ENCODE results near the gene NCOA7. TPM values are rescaled to one million over a fixed set of nuclear protein-coding genes. Genes with fewer than 3 reads are reported as not detected.
"Not testable (repeated sequence)": the region's sequence is repeated elsewhere in the genome, so short reads cannot be mapped to it uniquely, and the experiment has no call there.

The NCOA7 gene
- total RNA-seq, 1 donor from 2014 or later = 41.9 TPM

DNA sequence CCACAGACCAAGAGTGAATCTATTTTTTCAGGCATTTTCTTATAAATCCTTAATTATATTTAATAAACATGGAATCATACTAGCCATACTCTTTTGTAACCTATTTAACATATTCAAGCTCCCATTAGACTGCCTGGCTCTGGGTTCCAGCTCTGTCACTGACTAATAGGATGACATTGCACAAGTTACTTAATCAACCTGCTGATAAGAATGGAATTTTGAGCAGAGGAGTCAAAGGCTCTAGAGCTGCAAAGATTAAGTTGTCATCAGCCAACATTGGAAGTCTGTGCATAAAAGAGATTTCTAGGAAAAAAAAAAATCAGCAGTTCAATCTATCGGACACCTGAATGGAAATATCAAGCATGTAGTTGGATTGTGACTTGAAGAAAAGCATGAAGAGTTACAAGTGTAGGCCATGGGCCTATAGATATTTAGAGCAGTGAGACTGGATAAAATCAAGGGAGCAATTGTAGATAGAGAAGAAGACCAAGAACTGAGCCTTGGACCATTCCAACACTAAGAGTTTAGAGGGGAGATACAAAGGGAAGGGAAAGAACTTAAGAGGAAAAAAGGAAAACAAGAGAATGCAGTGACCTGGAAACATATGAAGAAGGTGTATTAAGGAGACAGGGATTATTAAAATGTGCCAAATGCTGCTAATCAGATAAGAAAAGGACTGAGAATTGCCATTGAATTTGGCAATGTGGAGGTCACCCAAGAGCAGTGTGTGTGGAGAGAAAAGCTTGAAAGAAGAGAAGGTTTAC, 154.8 kb downstream of the NCOA7 start:
- DNase-seq (ENCODE audit: low spot score) = no peak

DNA sequence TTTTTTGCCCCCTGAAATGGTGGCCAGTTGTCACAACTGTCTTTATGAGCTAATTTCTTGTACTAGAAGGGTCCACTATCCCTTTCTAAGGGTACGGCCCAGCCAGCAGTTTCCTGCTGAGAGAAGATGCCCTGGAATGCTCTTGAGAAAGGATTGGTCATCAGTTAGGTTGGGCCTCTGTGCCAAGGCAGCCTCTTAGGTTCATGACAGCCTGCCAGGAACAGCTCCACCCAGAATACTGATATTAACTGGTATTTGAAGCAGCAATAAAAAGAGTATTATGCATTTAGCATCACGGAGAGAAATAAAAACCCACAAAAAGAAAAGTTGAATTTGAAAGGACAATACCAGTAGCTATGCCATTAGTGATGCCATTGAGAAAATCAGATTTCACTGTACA, 156.9 kb downstream of the NCOA7 start:
- peak; percentile 44 for DNase-seq (ENCODE audit: low spot score)

DNA sequence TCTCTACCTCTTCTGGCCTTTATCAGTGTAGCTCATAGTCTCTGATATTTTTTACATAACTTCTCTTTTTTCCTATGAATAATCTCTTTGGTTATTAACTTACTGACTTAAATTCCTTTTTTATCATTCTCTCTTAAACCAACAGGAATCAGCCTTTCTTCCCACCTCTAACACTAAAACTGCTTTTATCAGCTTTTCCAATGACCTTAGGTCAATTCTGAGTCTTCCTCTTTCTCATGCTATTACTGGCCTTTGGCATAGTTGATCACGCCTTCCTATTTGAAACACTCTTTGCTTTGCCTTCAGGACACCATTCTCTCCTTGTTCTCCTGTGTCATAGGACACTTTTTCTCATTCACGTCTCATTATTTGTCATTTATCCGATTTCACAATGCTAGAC, 157.7 kb downstream of the NCOA7 start:
- DNase-seq (ENCODE audit: low spot score) = no peak

DNA sequence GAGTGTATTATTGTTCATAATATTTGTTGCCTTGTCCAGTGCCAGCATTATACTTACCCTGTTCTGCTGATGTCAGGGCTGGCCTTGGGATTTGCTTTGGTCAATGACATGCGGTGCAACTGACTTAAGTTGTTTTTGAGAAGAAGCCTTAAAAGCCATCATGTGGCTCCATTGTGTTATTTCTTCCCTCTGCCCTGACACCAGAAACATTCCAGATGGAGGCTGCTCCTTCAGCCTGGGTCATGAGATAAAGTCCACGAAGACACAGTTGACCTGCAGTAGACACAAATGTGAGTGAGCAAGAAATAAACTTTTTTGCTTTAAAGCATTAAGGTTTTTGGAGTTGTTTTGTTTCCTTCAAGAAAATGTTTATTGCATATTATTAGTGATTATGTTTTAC, 158.3 kb downstream of the NCOA7 start:
- DNase-seq (ENCODE audit: low spot score) = no peak

DNA sequence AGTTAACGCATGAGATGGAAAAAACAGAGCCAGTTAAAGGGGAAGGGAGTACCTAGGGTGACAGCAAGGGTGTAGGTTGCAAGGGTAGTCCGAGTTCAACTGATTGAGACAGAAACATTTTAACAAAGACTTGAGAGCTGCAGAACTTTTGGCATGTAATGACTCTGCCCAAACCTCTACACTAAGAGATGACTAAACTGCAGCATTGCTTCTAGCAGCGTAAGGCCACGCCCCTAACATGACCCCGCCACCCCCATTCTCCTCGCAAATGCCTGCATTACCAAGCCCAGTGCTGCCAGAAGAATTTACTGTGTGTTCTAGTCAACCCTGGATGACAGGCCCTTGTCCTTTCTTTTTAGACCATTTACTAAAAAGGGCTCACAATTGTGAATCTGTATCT, 159.5 kb downstream of the NCOA7 start:
- DNase-seq (ENCODE audit: low spot score) = no peak

DNA sequence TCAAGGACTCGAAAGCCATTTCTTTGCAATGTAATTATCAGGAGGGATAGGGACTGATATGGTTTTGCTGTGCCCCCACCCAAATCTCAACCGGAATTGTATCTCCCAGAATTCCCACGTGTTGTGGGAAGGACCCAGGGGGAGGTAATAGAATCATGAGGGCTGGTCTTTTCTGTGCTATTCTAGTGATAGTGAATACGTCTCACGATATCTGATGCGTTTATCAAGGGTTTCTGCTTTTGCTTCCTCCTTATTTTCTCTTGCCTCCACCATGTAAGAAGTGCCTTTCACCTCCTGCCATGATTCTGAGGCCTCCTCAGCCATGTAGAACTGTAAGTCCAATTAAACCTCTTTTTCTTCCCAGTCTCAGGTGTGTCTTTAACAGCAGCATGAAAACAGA, 160.0 kb downstream of the NCOA7 start:
- DNase-seq (ENCODE audit: low spot score) = not testable (repeated sequence)

DNA sequence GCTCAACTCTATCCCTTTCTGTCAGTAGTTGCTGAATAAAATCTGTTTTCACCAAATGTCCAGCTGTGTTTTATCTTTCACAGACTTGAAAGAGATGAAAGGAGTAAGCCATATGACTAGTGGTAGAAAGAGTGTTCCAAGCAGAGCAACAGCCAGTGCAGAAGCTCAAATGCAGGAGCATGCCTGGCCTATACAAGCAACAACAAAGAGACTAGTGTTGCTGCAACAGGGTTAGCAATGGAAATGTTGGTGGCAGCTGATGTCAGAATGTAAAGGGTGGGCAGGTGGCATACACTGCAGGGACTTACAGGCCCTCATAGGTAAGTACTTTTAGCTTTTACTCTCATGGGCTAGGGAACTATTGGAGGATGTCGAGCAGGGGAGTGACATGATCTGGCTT, 160.6 kb downstream of the NCOA7 start:
- no peak for DNase-seq (ENCODE audit: low spot score)

DNA sequence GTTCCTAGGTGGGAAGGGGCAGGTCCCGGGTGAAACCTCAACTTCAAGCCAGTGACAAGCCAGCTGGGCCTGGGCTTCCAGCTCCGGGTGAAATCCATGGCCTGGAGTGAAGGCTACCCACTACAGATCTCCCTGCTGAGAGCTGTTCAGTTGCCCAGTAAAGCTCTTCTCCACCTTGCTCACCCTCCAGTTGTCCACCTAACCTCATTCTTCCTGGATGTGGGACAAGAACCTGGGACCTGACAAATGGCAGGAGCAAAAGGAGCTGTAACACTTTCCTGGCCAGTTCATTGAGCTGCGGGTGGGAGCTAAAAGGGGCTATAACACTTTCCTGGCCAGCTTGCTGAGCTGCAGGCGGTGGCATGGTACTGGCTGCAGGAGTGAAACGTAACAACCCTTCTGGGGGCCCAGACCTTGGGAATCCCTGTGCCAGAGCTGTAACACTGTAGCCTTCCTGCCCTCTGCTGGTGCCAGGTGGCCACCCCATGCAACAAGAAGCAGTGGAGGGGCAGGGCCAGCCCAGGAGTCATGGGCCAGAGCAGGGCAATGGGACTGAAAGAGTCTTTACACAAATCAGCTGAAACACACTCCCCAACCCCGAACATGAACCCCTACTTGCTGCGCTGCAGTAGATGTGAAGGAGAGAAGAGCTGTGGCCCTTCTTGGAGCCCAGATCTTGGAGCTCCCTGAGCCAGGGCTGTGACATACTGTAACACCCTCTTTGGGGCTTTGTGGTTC, 162.2 kb downstream of the NCOA7 start:
- no peak for DNase-seq (ENCODE audit: low spot score)

DNA sequence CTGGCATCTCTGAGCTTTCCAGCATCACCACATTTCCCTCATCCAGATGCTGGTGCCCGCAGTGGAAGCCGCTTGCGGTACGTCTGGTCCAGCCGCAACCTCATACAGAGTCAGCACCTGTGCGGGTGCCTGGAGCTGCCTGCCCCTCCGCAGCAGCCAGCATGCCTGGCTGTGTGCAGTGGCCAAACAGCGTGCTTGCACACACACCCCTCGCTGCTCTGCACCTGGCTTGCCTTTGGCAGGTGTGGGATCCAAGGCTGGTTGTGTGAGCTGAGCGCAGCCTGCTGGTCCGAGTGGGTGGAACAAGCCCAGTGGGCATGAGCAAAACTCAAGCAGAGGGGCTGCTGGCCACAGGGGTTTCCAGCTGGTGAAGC, 162.7 kb downstream of the NCOA7 start:
- DNase-seq (ENCODE audit: low spot score) = no peak

DNA sequence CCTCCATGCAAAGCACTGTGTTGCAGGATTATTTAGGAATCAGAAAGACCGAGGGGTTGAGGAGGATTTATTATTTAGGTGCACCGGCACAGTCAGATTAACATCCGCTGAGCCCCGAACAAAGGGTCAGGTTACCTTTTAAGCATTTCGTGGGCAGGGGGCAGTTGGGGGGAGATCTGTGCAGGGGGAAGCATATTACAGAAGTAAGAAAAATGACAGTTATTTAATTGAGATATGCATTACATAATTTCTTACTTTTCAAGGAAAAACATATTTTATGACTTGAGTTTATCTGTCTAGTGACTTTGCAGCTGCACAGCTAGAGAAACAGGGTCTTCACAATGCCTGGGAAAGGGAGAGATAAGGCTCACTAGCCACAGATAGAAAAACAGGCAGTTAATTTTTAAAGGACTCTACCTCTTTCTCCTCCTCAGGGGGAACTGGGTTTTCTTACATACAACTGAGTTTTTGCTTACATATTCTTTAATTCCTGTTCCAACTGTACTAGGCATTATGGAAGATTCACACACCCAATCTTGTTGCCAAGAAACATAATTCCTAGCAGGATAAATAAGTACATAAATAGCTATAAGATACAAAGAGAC, 164.1 kb downstream of the NCOA7 start:
- no peak for DNase-seq (ENCODE audit: low spot score)

DNA sequence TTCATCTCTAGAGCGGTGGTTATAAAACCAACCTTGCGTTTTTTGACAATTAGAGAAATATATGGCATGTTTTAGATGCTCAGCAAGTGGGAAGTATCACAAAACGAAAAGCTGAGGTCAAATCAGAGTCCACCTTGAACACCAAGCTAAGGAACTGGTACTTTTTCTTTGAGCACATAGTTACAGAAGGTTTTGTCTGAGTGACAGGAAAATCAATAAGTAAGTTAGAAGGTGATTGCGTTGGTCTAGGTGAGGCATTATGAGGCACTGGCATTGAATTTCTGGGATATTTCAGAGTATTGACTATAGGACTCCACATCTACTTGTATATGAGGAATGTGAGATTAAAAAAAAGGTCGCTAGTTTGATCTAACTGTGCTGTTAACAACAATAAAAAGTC, 165.2 kb downstream of the NCOA7 start:
- DNase-seq (ENCODE audit: low spot score) = no peak

DNA sequence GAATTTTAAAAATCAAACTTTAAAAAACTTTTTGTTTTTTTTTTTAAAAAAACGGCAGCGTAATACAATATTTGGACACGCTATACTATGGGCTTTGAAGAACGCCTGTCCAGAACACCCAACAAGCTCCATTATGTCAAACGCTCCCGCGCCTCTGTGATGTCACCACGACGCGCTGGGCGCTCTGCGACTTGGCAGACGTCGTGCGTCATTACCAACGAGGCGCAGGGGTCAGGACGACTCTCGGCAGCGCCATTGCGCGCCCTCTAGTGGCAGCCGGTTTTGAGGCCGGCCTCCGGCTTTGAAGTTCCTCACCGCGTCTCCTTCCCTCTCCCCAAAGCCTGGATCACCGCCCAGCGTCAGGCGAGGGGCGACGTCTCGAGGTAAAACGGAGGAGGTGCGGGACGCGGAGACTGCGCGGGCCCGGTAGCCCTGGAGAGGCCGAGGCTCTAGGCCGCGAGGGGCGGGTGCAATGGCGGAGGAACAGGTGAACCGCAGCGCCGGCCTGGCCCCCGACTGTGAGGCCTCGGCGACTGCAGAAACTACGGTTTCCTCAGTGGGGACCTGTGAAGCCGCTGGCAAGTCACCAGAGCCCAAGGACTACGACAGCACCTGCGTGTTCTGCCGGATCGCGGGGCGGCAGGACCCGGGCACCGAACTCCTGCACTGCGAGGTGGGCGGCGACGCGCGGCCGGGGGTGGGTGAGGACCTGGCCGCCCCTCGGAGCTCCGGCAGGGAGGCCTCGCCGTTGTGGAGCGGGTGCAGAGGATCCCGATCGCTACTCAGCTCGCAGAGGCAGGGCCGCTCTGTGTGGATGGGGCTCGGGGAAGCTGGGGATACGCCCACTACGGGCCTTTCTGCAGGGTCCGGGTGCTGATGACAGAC, 166.0 kb downstream of the NCOA7 start, which contains the start of gene HINT3:
Gene HINT3 (plus strand): TSS at position 265 of the 885 bp plus-strand sequence. CDS start 208 bp downstream, at position 473.
- DNase-seq (ENCODE audit: low spot score) = peak; percentile 98

DNA sequence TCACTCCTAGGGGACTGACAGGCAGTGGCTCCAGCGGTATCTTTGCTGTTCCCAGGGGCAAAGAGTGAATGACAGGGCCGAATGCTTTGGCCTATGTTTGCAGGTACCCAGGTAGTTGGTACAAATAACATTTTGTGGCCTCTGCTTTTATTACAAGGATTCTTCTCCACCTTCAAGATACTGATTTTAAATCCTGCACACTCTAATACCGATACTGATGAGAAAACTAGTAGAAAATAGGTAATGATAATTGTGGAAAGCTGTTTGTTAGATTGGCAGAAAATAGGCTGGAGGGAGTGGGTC, 166.6 kb downstream of the NCOA7 start:
- DNase-seq (ENCODE audit: low spot score) = no peak

DNA sequence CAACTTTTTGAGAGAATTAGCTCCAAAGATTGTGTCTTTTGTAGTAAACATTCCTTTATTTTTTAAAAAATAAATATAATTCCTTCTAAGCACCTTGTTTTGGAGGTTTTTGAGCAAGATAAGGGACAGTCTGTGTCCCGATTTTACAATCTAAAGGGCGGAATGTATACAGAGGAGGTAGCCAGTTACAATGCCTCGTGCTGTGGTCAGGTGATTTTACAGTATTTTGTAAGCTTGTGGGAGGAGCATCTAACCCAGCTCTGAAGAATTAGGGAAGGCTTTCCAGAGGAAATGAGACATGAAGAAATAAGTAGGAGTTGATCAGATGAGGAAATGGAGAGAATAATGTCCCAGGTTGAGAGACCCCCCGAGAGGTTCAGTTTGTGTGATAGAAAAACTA, 167.1 kb downstream of the NCOA7 start:
- peak; percentile 50 for DNase-seq (ENCODE audit: low spot score)

DNA sequence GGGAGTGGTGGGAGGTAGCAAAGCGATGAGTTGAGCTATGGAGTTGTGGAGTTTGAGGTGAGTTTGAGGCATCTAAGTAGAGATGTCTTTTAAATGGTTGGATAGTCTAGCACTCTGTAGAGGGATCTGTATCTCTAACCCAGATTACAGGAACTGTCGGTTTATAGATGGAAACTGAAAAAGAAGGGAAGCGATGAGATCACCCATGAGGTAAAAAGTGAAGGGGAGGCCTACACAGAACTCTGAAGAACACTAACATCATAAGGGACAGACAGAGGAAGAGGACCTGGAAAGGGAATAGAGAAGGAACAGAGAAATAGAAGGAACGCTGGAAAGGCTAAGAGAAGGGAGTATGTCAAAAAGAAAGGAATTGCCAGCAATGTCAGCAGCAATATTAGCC, 168.3 kb downstream of the NCOA7 start:
- DNase-seq (ENCODE audit: low spot score) = no peak

DNA sequence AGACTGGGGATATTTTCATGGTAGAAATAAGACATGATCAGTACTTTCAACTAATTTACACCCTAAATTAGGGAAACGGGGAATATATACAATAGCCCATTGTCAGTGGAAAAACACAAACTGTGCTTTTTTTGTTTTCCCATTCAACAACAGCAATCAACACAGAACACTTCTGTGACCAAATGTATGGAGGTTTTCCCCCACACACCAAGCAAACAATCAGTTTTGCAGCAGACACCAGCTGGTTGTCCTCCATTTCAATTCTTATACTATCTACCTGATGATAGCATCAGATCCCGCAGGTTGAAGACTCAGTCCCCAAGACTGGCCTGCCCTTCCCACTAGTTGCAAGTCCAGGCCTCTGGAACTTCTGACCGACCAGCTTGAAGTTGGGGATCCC, 170.4 kb downstream of the NCOA7 start:
- no peak for DNase-seq (ENCODE audit: low spot score)

DNA sequence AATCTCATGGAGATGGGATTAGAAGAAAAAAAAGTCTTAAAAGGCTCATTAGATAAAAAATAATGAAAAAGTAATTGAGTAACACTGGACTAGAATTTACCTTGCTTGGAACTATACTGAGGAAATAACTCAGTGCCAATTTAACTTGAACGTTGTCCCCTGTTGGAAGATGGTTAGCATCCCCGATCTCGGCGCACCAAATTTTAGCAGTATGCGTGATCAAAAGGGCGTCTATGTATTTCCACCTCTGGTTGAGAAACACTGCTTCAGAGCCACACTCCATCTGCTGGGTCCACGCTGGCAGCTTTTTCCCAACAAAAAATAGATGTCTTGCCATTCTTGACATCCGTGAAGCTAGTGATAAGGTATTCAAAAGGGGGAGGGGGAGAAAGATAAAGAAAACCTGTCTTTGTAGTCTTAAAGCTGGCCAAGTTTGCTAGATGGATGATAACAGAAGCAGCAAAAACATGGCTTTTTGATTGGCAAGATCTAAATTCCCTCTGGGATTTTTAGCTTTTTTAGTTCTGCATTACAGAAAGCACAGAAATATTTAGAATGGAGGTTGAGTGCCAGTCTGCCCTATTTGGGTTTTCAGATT, 172.2 kb downstream of the NCOA7 start:
- no peak for DNase-seq (ENCODE audit: low spot score)

DNA sequence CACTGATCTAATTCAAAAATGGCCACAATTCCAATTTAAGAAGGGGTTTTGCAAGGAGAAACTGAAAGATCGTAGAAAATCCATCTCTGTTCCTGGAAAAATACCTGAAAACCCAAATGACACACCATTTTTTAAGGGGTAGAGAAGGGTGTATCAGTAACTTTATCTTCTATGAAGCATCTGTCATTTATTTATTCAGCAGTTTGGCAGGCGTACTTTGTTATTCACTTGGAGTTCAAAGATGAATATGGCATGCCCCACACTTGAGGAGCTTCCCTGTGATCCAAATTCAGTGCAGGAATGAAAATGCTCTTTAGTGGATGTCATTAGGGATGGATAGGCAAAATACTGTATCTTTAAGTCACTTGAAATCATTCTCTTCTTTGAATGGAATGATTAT, 173.1 kb downstream of the NCOA7 start:
- no peak for DNase-seq (ENCODE audit: low spot score)

DNA sequence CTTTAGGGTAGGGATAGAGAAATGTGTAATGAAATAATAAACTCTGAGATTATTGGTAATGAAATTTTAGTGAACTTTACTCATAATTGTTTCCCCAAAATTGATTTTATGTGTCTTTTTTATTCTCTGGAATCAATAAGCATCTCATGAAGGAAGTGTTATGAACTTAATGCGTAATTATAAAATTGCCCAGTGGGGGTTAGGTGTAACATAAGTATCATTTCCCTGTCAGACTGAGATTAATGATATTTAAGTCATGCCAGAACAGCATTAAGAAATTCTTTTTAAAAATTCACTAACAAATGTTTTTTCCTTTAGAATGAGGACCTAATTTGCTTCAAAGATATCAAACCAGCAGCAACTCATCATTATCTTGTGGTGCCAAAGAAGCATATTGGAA, 175.8 kb downstream of the NCOA7 start:
- DNase-seq (ENCODE audit: low spot score) = no peak

DNA sequence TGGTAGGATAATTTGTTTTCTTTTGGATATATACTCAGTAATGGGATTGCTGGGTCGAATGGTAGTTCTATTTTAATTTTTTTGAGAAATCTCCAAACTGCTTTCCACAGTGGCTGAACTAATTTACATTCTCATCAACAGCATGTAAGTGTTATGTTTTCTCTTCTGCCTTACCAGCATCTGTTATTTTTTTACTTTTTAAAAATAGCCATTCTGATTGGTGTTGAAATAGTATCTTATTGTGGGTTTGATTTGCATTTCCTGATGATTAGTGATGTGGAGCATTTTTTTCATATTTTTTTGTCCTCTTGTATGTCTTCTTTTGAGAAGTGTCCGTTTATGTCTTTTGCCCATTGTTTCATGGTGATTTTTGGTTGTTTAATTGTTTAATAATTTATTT, 177.7 kb downstream of the NCOA7 start:
- DNase-seq (ENCODE audit: low spot score) = no peak

DNA sequence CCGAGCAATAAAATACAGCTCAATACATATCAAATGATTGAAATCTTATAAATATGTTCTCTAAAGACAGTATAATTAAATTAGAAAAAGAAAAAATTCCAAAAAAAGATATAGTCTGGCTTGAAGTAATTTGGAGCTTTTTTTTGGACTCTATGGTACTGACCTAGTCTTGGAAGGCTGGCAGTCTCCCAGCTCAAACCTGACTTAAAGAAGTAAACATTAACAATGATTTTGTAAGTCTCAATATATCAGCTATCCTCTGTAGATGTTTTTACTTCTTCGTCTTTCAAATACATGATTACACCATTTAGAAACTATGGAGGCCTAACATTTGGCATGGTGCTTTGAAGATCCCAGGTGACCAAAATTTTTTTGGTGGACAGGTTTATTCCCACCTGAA, 180.0 kb downstream of the NCOA7 start:
- no peak for DNase-seq (ENCODE audit: low spot score)

DNA sequence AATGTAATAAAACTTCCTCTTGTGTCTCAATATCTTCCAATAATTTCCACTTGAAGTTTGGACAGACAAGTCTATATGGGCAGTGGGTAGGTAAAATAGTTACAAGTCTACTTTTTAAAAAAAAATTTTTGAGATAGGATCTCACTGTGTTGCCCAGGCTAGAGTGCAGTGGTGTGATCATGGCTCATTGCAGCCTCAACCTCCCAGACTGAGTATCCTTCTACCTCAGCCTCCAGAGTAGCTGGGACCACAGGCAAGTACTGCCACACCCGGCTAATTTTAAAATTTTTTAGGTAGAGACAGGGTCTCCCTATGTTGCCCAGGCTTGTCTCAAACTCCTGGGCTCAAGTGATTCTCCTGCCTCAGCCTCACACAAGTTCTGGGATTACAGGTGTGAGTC, 181.7 kb downstream of the NCOA7 start:
- not testable (repeated sequence) for DNase-seq (ENCODE audit: low spot score)
